B cell (primary cell): Measurements from ENCODE around the gene YPEL4. TPM values are rescaled to one million over a fixed set of nuclear protein-coding genes. Genes with fewer than 3 reads are reported as not detected.

ENCODE experiments used
- ATAC-seq: fragments of 200-7000 bp; cut with Tn5 transposase; one replicate; pipeline ENCODE4 v1.10.0; 2021; ENCODE audit warnings: low read depth, mild to moderate bottlenecking, moderate number of reproducible peaks, moderate library complexity
- CTCF ChIA-PET: fragments of 350-600 bp; sonication (Branson Sonifier 250); formaldehyde crosslinking; loops from one replicate; lab custom pipeline; 2021; ENCODE audit warnings: antibody characterized with exemption, inconsistent platforms; lab: Charles Lee
- POLR2A ChIA-PET: fragments of 350-600 bp; sonication (Branson Sonifier 250); formaldehyde crosslinking; loops from one replicate; lab custom pipeline; 2021; ENCODE audit warnings: antibody characterized with exemption; lab: Charles Lee
- DNase-seq: peaks from one replicate; pipeline ENCODE4 v3.0.0; 2013
- H2AFZ ChIP-seq: 2 replicates; pipeline ENCODE4 v1.6.1; 2012; ENCODE audit warnings: mild to moderate bottlenecking, low read depth, low read length; ENCODE audit not compliant: insufficient read depth, poor library complexity, severe bottlenecking
- H3K27ac ChIP-seq, 2 donors: 1 replicate in 1 of 2; 2 replicates in 1 of 2; pipeline ENCODE4 v1.5.1; 2012 to 2013; ENCODE audit warnings: low read length in 2 of 2, mild to moderate bottlenecking in 2 of 2, moderate library complexity in 1 of 2
- H3K27me3 ChIP-seq, 4 experiments: fragments of 200-600 bp in 1 of 4; sonication (generic) in 1 of 4; replicated peaks in 1 of 4; 1 replicate in 2 of 4; 2 replicates in 2 of 4; pipeline versions ENCODE4 v1.6.1 to v1.7.0; 2013 to 2016; ENCODE audit warnings: low read length in 3 of 4, mild to moderate bottlenecking in 2 of 4, mixed read lengths in 1 of 4, moderate library complexity in 1 of 4; ENCODE audit not compliant: insufficient read depth in 4 of 4, control insufficient read depth in 3 of 4; ENCODE audit errors: control extremely low read depth in 1 of 4
- H3K36me3 ChIP-seq, 2 experiments: replicated peaks in 1 of 2; 1 replicate in 1 of 2; 2 replicates in 1 of 2; pipeline versions ENCODE4 v1.6.1 to v1.7.1; 2013; ENCODE audit warnings: low read length in 1 of 2; ENCODE audit not compliant: insufficient read depth in 2 of 2, control insufficient read depth in 1 of 2; ENCODE audit errors: control extremely low read depth in 1 of 2, extremely low read depth in 1 of 2
- H3K4me1 ChIP-seq, 2 donors: fragments of 200-600 bp in 1 of 2; sonication (generic) in 1 of 2; 1 replicate in 1 of 2; 2 replicates in 1 of 2; pipeline versions ENCODE4 v1.5.1 to v1.6.1; 2013 to 2017; ENCODE audit warnings: low read length in 2 of 2; ENCODE audit not compliant: control insufficient read depth in 2 of 2, insufficient read depth in 2 of 2
- H3K4me2 ChIP-seq: replicated peaks from 2 replicates; pipeline ENCODE3; 2012; ENCODE audit warnings: mild to moderate bottlenecking, low read depth, low read length; ENCODE audit not compliant: poor library complexity, severe bottlenecking
- H3K4me3 ChIP-seq, 5 experiments: fragments of 200-600 bp in 1 of 5; sonication (generic) in 1 of 5; 1 replicate in 3 of 5; 2 replicates in 2 of 5; pipeline versions ENCODE4 v1.5.1 to v1.7.0; 2011 to 2016; ENCODE audit warnings: low read length in 4 of 5, mild to moderate bottlenecking in 4 of 5, low read depth in 2 of 5, control low read depth in 1 of 5, moderate library complexity in 1 of 5; ENCODE audit not compliant: insufficient read depth in 1 of 5; ENCODE audit errors: control extremely low read depth in 1 of 5, extremely low read depth in 1 of 5
- H3K79me2 ChIP-seq: fragments of 200-600 bp; sonication (generic); one replicate; pipeline ENCODE4 v1.6.0; 2016; ENCODE audit warnings: low read length; ENCODE audit not compliant: control insufficient read depth, insufficient read depth
- H3K9ac ChIP-seq: fragments of 200-600 bp; sonication (generic); 2 replicates; pipeline ENCODE4 v1.6.1; 2017; ENCODE audit warnings: mild to moderate bottlenecking, low read length, moderate library complexity
- H3K9me3 ChIP-seq, 3 donors: one replicate each; pipeline versions ENCODE4 v1.6.1 to v1.7.1; 2013; ENCODE audit warnings: low read length in 2 of 3; ENCODE audit not compliant: control insufficient read depth in 2 of 3, insufficient read depth in 1 of 3; ENCODE audit errors: control extremely low read depth in 1 of 3
- H4K20me1 ChIP-seq: 2 replicates; pipeline ENCODE4 v1.6.0; 2012; ENCODE audit warnings: mild to moderate bottlenecking, low read length; ENCODE audit not compliant: insufficient read depth, control insufficient read depth, poor library complexity, severe bottlenecking
- H3K27ac Mint-ChIP-seq: one replicate; pipeline ENCODE4 v1.8.0; 2021; ENCODE audit warnings: mixed read lengths
- H3K27me3 Mint-ChIP-seq: one replicate; pipeline ENCODE4 v1.8.0; 2021; ENCODE audit warnings: mixed read lengths
- H3K4me1 Mint-ChIP-seq: one replicate; pipeline ENCODE4 v1.8.0; 2021; ENCODE audit warnings: mixed read lengths
- H3K4me3 Mint-ChIP-seq: one replicate; pipeline ENCODE4 v1.8.0; 2021; ENCODE audit warnings: mixed read lengths
- H3K9me3 Mint-ChIP-seq: one replicate; pipeline ENCODE4 v1.8.0; 2022; ENCODE audit warnings: mixed read lengths; ENCODE audit not compliant: insufficient read depth
- EZH2 ChIP-seq: IDR thresholded peaks from 2 replicates; pipeline ENCODE4 v1.6.1; 2012; ENCODE audit warnings: borderline replicate concordance, low read depth, mild to moderate bottlenecking, moderate library complexity, low read length; ENCODE audit not compliant: insufficient read depth, poor library complexity, severe bottlenecking
- WGBS: methylation state at CpG from one replicate; pipeline ENCODE4 v1.1.5; 2013; ENCODE audit warnings: missing lambda C conversion rate; ENCODE audit not compliant: insufficient coverage; 5-methylcytosine and 5-hydroxymethylcytosine counted together
- intact Hi-C: fragments of 100-400 bp; cut with micrococcal nuclease; formaldehyde crosslinking; loops from one replicate; pipeline ENCODE4 v1.10.0; 2022
- polyA plus RNA-seq: library from polyadenylated mRNA; depleted of rRNA; stranded (reverse); fragments of >200 nt; gene quantifications from 2 replicates; pipeline ENCODE4 v1.2.3, GENCODE V29; 2012
- total RNA-seq, 2 donors: library from RNA; stranded (reverse); fragments of 120-200 nt in 1 of 2; gene quantifications; 1 replicate in 1 of 2; 2 replicates in 1 of 2; pipeline versions ENCODE4 v1.2.3 to v1.2.4, GENCODE V29; 2013 to 2022
- TF ChIP-seq, protein P1 (sequence below): fragments of 200-600 bp; IDR thresholded peaks from one replicate; pipeline ENCODE4 v1.8.0; 2022; ENCODE audit warnings: antibody characterized with exemption, mild to moderate bottlenecking

YPEL4 gene
- total and polyA plus RNA-seq, 2 donors (not counting 1 experiment from before 2014, with no cell fraction given) = 0.03 to 1.1 TPM

DNA sequence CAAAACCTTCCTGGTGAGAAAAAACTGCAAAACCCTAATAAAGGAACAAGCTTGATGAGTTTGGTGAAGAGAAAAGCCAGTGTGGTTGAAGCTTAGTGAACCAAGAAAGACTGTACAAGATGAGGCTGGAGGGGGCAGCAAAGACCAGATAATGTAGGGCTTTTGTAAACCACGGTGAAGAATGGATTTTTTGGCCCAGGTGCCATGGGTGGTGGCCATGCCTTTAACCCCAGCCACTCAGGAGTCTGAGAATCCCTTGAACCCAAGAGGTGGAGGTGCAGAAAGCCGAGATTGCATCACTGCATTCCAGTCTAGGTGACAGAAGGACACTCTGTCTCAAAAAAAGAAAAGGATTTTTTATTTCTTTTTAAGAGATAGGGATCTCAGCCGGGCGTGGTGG, 13.2 kb upstream of the YPEL4 start:
- Histone ChIP-seq H3K27ac (no peak overlapping the region), H3K4me2 (no peak overlapping the region), H2AFZ (no peak overlapping the region), H3K9me3 (no peaks in the 10 kb centered on the region), H3K27me3 (no peaks in the 10 kb centered on the region), H3K36me3 (peaks cover 5 to 35% of the 10 kb centered on the region in 2 experiments), H3K79me2 (peaks cover 46% of the 10 kb centered on the region), H4K20me1 (peaks cover 8% of the 10 kb centered on the region), H3K4me3 (no peak overlapping the region), H3K4me1 (peaks cover 9 to 21% of the 10 kb centered on the region in 2 donors), H3K9ac (no peak overlapping the region)
- H3K4me1 Mint-ChIP-seq = peaks cover 35% of the 10 kb centered on the region
- H3K4me3 Mint-ChIP-seq = no peak overlapping the region
- peak; percentile 57 for DNase-seq
- ChIA-PET CTCF (interaction anchor here (0.7 to 1.8 kb wide), 3 partner anchors 22 to 336 kb away, joined by 3 to 8 read pairs (median 3); no protein-coding TSS in a partner anchor), POLR2A (no interaction called here)
- no peak for ATAC-seq
- no peaks in the 10 kb centered on the region for H3K9me3 Mint-ChIP-seq
- no peaks in the 10 kb centered on the region for H3K27me3 Mint-ChIP-seq
- 69% methylated on average over 2 of the region's 4 CpGs for WGBS
- intact Hi-C loops = no loop called here
- no peak for TF ChIP-seq EZH2
- TF ChIP-seq, protein P1, sequence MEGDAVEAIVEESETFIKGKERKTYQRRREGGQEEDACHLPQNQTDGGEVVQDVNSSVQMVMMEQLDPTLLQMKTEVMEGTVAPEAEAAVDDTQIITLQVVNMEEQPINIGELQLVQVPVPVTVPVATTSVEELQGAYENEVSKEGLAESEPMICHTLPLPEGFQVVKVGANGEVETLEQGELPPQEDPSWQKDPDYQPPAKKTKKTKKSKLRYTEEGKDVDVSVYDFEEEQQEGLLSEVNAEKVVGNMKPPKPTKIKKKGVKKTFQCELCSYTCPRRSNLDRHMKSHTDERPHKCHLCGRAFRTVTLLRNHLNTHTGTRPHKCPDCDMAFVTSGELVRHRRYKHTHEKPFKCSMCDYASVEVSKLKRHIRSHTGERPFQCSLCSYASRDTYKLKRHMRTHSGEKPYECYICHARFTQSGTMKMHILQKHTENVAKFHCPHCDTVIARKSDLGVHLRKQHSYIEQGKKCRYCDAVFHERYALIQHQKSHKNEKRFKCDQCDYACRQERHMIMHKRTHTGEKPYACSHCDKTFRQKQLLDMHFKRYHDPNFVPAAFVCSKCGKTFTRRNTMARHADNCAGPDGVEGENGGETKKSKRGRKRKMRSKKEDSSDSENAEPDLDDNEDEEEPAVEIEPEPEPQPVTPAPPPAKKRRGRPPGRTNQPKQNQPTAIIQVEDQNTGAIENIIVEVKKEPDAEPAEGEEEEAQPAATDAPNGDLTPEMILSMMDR = peak; percentile 40
- no peak overlapping the region for H3K27ac Mint-ChIP-seq

DNA sequence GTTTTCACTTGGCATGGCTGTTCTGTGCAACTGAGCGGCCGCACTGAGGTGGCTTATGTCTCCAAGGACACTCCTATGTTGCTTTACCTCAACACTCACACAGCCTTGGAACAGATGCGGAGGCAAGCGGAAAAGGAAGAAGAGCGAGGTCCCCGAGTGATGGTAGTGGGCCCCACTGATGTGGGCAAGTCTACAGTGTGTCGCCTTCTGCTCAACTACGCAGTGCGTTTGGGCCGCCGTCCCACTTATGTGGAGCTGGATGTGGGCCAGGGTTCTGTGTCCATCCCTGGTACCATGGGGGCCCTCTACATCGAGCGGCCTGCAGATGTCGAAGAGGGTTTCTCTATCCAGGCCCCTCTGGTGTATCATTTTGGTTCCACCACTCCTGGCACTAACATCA, 10.0 kb upstream of the YPEL4 start:
- H3K9me3 Mint-ChIP-seq = no peaks in the 10 kb centered on the region
- no peak overlapping the region for H3K9ac ChIP-seq
- peaks cover 8% of the 10 kb centered on the region for H4K20me1 ChIP-seq
- H3K36me3 ChIP-seq = peaks cover 5 to 35% of the 10 kb centered on the region in 2 experiments
- peaks cover 8 to 17% of the 10 kb centered on the region in 2 donors for H3K4me1 ChIP-seq
- ChIA-PET CTCF (interaction anchor here (1.2 kb wide), 1 partner anchor 19 kb away, joined by 3 read pairs; no protein-coding TSS in a partner anchor), POLR2A (interaction anchor here (0.7 kb wide), 1 partner anchor 8 kb away, joined by 4 read pairs; no protein-coding TSS in a partner anchor)
- H3K4me1 Mint-ChIP-seq = peaks cover 31% of the 10 kb centered on the region
- no peak overlapping the region for H3K4me3 Mint-ChIP-seq
- H2AFZ ChIP-seq = no peak overlapping the region
- WGBS = 100% methylated on average over 11 of the region's 14 CpGs
- no peaks in the 10 kb centered on the region for H3K27me3 Mint-ChIP-seq
- H3K4me2 ChIP-seq = no peak overlapping the region
- no peaks in the 10 kb centered on the region for H3K27me3 ChIP-seq
- no peak overlapping the region for H3K27ac ChIP-seq
- no peaks in the 10 kb centered on the region for H3K9me3 ChIP-seq
- no peak overlapping the region for H3K27ac Mint-ChIP-seq
- no peak overlapping the region for H3K4me3 ChIP-seq
- no peak for DNase-seq
- ATAC-seq = no peak
- TF ChIP-seq, protein P1 = no peak
- TF ChIP-seq EZH2 = no peak
- intact Hi-C loops = no loop called here
- H3K79me2 ChIP-seq = peaks cover 48% of the 10 kb centered on the region
